Ovary (tissue), 3 donors: ENCODE measurements around the gene MPPED2.

ENCODE experiments used
- CTCF ChIP-seq, 3 donors: fragments of 450-650 bp in 2 of 3; fragments of 200-600 bp in 1 of 3; IDR thresholded peaks; one replicate each; pipeline versions ENCODE4 v1.5.1 to v1.8.0; 2016 to 2022; ENCODE audit warnings: antibody characterized with exemption in 3 of 3, mild to moderate bottlenecking in 1 of 3
- EP300 ChIP-seq: sonication (generic); formaldehyde crosslinking; IDR thresholded peaks from one replicate; pipeline ENCODE4 v1.6.1; 2017; ENCODE audit warnings: antibody characterized with exemption
- POLR2A ChIP-seq: fragments of 450-650 bp; IDR thresholded peaks from one replicate; pipeline ENCODE4 v1.6.1; 2017; ENCODE audit warnings: antibody characterized with exemption, mild to moderate bottlenecking, moderate library complexity
- donor health status: DM: no; HTN: no; CAD: no.

- no peak for TF ChIP-seq CTCF (IDR thresholded peaks at IDR 0.05)
- TF ChIP-seq POLR2A = no peak
- TF ChIP-seq EP300 = no peak
Measured at GRCh38 chr11:30478923-30479322, 107.2 kb downstream of the MPPED2 start.
